NCI-H128 (cell line): Measurements from ENCODE around the gene DLG1.
"Not testable (repeated sequence)": the region's sequence is repeated elsewhere in the genome, so short reads cannot be mapped to it uniquely, and the experiment has no call there.

Source experiments
- DNase-seq: peaks from one replicate; lab custom pipeline; 2025; ENCODE audit not compliant: unreplicated experiment; lab: John Stamatoyannopoulos, UW

Gene DLG1

DNA sequence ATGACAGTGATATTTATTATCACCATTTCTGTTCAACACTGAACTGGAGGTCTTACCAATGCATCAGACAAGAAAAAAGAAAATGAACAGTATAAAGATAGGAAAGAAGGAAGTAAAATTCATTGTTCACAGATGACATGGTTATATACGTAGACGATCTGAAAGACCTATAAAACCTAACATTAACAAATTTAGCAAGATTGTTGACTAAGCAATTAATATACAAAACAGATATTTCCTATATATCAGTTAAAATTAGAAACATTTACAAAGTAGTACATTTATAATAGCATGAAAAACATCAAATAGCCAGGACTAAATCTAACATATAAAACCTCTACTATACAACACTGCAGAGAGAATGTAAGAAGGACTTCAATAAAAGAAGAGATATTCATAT is 176.0 kb downstream of the DLG1 start:
- no peak for DNase-seq

DNA sequence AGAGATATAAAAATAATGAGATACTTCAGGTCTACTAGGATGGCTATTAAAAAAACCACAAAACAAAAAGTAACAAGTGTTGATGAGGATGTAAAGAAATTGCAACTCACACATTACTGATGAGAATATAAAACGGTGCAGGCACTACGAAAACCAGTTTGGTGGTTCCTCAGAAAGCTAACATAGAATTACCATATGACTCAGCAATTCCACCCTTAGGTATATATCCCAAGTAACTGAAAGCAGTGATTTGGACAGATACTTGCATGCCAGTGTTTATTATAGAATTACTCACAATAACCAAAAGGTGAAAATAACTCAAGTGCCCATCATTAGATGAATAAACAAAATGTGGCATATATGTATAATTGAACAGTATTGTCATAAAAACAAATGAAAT is 181.3 kb downstream of the DLG1 start:
- DNase-seq: no peak

DNA sequence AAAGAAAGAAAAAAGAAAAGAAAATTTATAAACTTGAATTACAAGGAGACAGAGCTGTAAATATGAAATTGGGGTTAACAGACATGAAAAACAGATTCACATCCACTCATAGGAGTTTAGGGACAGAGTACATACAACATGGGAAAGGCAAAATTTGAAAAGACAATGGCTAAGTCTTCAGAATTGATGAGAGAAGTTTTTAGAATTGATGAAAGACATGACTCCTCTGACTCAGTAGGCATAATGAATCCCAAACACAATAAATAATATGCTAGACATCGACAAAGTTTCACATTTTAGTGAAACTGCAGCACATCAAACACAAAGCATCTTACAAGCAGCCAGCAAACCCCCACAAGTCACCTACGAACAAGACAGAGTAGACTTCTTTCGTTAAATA is 184.4 kb downstream of the DLG1 start:
- no peak for DNase-seq

DNA sequence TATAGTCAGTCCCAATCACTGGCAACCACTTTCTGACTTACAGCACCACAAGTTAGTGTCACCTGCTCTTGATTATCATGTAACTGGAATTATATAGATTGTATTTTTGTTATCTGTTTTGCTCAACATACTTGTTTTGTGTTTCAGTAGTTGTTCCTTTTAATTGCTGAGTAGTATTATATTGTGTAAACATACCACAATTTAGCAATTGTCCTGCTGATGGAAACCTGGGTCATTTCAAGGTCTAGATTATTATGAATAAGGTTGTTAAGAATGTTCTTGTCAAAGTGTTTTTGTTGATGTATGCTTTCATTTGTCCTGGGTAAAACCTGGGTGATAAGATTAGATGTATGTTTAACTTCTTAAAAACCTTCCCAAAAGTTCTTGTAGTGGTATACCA is 186.7 kb downstream of the DLG1 start:
- no peak for DNase-seq

DNA sequence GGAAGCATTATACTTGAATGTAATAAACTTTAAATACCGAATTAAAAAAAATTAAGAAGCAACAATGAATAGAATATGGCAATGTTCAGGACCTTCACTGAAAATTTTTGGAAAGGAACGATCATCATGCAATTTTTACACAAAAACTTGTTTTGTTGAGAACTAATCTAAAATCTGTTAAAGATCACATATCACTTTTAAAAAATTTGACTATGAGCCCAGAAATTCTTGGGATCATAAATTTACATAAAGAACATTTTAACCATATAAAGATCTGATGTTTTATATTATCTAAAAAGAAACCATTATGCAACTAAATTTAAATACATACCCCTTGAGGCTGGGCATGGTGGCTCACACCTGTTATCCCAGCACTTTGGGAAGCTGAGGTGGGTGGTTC is 192.6 kb downstream of the DLG1 start:
- DNase-seq: no peak

DNA sequence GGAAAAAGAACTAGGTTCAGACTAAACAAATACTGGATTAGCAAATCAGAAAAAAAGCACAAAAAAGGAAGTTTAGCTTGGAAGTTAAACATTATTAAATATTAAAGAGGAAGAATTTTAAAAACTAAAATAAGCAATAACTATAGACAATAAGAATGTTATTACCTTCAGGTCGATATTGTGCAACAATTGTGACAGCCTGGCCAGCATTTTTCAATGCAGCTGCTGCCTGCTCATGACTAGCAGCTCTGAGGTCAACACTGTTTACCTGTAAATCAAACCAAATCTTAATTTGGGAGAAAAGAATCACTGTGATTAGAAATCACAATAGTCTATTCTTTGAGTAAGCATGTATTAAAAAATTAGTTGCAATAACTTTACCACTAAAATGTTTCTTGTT is 193.7 kb downstream of the DLG1 start:
- no peak for DNase-seq

DNA sequence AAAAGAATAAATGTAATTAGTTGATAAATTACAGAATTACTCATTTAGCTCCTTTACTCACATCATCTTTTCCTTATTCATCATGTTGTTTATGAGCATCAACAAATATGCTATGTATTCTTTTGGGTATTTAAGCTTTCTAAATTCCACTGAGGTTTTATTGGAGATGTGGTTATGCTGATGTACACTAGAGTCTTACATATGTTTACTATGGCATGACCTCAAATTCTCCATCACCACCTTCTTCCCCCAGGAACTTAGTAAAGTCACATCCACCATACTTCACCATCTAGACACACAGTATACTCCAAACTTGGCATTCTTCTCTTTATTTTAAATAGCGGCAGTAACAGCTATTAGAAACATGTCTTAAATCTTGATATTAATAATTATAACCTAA is 194.6 kb downstream of the DLG1 start:
- no peak for DNase-seq

DNA sequence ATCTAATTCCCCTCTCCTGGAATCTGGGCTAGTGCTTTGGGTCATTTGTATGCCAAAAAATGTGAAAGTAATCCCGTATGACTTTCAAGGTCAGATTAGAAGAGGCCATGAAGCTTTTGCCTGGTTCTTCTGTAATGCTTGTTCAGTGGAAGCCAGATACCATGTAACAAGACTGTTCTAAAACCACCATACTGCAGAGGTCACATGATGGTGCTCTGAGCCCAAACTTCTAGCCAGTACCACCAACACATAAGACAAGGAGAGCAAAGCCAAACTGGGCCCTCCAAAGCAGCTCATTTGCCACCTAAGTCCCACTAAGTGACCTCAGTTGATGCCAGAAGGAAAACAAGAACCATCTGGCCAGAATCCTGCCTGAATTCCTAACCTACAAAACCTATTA is 204.5 kb downstream of the DLG1 start:
- no peak for DNase-seq

DNA sequence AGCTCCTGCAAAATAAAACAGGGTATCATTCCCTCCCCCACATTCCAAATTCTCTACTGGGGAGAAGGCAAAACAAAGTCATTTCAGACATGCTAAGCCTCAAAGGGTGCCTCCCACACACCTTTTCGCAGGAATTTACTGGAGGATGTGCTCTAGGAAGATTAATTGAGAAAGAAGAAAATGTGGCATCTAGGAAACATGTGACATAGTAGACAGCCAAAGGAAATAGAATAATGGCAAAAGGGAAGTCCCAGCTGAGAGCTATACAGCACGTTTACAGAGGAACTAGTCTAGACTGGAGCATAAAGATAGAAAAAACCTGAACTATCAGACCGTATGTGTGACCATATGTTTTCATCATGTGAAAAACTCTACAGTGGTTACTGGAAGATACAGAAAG is 210.0 kb downstream of the DLG1 start:
- no peak for DNase-seq

DNA sequence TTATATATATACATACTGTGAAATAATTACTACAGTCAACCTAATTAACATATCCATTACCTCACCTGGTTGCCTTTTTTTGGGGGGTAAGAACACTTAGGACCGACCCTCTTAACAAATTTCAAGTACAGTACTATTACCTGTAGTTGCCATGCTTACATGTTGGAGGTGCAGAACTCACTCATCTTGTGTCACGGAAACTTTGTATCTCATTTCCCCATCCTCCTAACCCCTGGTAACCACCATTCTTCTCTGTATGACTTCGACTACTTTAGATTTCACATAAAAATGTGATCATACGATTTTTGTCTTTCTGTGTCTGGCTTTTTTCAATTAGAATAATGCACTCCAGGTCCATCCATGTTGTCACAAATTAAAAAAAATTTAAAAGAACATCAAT is 213.3 kb downstream of the DLG1 start:
- no peak for DNase-seq

DNA sequence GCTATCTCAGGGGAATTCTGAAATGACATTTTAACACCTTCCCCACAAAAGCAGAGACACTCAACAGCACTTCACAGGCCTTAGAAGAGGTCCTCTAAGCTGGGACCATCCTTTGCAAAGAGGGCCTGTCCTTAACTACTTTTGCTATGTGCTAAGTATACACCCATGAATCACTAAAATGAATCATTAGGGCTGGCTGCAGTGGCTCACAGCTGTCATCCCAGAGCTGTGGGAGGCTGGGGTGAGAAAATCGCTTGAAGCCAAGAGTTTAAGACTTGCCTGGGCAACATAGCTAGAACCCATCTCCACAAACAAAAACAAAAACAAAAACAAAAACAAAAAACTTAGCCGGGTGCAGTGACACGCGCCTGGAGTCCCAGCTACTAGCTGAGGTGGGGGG is 214.9 kb downstream of the DLG1 start:
- DNase-seq: peak; percentile 17

DNA sequence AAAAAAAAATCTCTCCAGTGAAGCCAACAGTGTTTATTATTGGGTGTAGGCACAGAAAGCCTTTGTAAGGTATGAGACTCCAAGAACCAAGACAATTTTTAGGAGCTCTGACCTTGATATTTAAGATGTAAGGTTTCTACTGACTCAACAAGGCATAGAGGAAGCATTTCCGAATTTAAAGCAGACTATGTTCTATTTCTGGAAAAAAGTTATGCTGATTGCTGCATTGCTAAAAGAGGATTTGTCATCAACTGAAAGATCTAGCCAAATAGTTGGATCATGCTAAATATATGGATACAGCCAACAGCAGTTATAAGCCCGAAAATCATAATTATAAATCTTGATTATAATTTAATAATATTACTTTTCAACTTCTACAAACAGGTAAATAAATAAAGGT is 215.5 kb downstream of the DLG1 start:
- DNase-seq: no peak

DNA sequence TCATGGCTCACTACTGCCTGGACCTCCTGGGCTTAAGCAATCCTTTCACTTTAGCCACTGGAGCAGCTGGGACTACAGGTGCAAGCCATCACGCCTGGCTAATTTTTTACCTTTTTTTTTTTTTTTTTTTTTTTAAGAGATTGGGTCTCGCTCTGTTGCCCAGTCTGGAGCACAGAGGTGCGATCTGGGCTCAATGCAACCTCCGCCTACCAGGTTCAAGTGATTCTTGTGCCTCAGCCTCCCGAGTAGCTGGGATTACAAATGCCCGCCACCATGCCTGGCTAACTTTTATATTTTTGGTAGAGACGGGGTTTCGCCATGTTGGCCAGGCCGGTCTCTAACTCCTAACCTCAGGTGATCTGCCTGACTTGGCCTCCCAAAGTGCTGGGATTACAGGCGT is 218.1 kb downstream of the DLG1 start:
- DNase-seq: no peak

DNA sequence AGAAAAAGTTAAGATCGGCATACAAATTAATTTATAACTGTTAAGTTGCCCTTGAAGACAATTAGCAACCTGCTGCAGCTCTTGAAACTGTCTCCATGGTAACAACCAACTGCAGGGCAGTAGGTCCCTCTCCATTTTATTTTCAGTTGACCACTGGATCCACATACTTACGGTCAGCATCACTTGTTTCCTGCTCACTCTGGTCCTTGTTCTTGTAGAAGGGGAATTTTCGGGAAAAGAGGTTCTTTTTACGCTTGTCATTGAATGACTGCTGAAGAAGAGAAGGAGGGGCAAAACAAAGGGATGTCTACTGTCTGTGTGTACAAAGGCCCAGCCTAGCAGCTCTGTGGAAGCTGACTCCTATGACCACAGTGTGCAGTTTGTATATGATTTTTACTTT is 222.0 kb downstream of the DLG1 start:
- DNase-seq: no peak

DNA sequence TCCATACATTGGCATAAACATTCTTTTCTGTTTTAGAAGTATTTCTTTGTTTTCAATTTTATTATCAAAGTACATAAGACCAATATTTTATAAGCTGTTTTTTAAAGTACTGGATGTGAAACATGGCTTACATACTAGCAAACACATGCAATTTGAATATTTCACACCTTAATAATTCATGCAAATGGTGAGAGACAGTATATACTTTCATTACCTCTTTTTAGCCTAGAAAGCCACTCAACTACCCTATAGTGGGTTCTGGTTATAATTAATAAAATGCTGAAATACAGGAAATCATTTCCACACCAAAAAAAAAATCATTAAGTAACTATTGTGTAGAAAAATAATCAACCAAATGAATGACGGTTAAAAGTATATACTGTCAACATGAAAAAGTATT is 230.3 kb downstream of the DLG1 start:
- no peak for DNase-seq

DNA sequence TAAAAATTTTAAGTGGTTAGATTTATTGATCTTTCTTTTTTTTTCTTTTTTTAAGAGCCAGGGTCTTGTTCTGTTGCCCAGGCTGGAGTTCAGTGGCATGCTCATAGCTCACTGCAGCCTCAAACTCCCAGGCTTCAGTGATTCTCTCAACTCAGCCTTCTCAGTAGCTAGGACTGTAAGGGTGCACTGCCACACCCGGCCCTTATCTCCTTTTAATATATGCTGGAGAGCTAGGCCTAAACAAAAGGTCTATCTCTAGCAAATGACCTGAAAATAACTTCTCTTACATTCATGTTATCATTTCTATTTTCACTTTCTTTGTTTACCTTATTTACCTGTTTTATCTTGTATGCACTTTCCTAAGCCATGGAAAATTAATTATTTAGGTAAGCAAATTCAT is 233.6 kb downstream of the DLG1 start:
- DNase-seq: no peak

DNA sequence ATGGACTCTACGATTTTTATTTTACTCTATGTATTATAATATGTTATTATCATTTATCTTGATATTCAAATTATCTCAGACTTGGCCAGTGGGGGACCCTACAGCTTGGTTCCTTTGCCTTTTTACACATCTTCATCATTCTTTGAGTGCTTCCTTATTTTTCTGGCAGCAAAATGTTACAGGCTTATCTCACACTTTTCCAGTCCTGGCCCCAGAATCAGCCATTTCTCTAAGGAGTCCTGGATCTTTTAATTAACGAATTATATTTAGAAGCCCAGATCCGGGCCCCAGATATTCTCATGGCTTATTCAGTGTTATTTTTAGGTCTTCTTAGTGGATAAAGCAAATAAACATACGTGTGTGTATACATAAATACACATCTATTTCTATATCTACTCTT is 236.0 kb downstream of the DLG1 start:
- no peak for DNase-seq

DNA sequence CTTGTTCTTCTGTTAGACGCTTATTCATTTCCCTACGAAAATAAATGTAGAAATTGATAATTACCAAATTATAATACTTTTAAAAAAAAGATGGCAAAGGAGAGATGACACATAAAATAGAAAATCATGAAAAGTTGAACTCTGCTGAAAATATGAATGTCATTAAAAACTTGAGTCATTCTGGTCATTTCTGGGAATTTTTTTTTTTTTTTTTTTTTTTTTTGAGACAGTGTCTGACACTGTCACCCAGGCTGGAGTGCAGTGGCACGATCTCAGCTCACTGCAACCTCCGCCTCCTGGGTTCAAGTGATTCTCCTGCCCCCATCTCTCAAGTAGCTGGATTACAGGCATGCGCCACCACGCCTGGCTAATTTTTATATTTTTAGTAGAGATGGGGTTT is 246.8 kb downstream of the DLG1 start:
- not testable (repeated sequence) for DNase-seq

DNA sequence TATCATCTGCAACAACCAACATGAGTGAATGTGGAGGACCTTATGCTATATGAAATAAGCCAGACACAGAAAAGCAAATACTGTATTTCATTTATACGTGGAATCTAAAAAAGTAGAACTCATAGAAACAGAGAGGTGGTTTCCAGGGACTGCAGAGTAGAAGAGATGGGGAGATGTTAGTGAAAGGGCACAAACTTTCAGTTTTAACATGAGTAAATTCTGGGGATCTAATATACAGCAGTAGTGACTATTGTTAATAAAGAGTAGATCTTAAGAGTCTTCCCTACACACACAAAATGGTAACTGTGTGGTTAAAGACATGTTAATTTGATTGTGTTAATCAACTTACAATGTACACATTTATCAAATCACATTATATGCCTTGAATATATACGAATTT is 247.9 kb downstream of the DLG1 start:
- DNase-seq: no peak

DNA sequence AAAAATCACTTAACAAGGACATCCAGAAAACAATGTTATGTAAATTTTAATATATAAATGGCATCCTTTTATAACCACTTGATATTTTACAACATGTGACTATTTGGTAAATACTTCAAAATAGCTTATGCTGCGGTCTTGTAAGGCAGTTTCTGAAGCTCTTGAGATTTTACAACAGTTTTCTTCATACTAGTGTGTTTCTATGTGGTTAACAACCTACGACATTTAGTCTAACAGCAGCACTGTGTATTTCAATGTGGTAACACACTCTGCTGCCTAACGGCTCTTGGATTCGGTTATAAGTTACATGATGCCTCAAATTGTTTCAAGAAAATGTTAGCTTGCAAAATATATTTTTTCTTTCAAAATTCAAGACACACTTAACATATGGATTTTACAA is 255.9 kb downstream of the DLG1 start:
- DNase-seq: no peak

DNA sequence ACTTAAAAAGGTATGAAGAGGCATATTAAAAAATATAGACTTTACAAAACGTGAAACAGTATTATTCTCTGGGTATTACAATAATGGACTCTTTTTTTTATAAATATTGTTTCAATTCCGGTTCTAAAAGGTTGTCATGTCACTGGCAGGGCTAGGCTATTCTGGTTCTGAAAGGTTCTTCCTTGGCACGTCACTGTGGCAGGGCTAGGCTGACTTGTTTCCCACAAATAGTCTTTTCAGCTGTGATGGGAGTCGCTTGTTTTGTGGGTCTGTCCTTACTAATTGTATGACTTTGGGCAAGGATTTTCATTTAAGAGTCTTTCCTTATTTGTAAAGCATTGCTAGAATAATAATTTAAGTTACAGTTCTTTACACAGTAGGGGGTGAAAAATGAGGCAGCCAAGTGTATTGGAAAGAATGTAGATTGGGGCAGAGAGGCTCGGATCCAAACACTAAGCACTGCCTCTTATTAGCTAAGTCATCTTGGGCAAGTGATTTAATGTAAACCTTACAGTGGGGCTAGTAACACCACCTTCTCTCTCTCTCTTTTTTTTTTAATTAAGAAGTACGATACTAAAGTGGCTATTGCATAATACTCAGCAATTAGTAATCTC is 256.4 kb downstream of the DLG1 start:
- DNase-seq: no peak

DNA sequence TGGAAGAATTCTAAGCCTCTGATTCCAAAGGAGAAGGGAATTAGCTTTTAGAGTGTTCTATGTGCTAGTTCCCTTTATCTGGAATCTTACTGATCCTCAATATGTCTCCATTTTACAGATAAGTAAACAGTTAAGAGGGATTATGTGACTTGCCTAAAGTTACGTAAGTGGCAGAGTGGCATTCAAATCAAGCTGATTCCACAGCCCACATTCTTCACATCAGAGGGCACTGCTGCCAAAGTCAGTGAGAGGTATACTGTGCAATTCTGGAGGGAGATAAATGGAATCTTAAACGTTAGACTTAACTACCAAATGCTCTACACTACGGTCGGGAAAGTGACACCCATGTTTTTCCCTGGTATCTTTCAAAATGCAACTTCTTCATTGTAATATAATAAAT is 257.8 kb downstream of the DLG1 start:
- DNase-seq: no peak

DNA sequence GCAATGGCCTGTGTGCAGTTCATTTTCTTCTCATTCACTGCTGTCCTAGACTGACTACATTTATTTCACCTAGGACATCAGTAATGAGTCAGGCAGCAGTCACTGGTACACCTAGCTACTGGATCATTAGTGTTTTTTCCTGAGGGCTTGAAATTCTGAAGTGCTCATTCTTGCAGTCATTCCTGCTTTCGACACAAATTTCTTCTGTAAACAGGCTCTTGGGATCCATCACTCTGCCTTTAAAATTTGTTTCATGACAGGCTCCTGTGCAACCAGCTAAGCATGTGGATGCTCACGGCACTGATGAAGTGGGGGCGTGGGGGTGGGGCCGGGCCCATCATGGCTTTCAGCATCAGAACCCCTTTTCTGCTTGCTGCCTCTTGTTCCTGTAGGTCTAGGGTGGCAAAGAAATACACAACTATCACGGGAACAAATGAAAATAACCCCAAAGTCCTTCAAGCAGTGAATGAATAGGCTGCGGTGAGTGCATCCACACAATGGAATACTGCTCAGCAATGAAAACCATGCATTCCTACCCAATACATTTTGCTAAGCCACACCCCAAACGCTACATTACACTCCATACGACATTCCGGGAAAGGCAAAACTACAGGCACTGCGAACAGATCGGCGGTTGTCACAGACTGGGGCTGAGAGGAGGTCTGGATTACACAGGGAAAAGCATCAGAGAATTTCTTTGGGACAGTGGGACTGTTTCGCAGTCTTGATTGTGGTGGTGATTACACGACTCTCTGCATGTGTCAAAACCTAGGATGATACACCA is 259.5 kb downstream of the DLG1 start:
- DNase-seq: no peak
